GM12878 (cell line): Measurements from ENCODE around the gene SMG6. TPM values are rescaled to one million over a fixed set of nuclear protein-coding genes. Genes with fewer than 3 reads are reported as not detected.

Experiments used
- ATAC-seq: fragments of 200-7000 bp; cut with Tn5 transposase; 3 replicates; pipeline ENCODE4 v1.9.1; 2020; ENCODE audit warnings: mild to moderate bottlenecking, moderate library complexity
- BruUV-seq: library from RNA; stranded (reverse); fragments of 400-500 nt; replicated peaks from 2 replicates; lab custom pipeline; 2021; lab: Mats Ljungman, UMichigan
- CTCF ChIA-PET: fragments of 300-600 bp; sonication (Branson Sonifier 250); formaldehyde crosslinking; extraction: SDS; loops from one replicate; lab custom pipeline; 2021; ENCODE audit warnings: inconsistent platforms; lab: Yijun Ruan, JAX
- POLR2A ChIA-PET: fragments of 350-600 bp; formaldehyde crosslinking; extraction: SDS; loops from one replicate; lab custom pipeline; 2021; ENCODE audit warnings: inconsistent platforms; lab: Charles Lee
- RAD21 ChIA-PET: fragments of 300-600 bp; sonication (Branson Sonifier 250); formaldehyde crosslinking; loops from one replicate; lab custom pipeline; 2023; ENCODE audit warnings: antibody characterized with exemption; ENCODE audit not compliant: unreplicated experiment; lab: Charles Lee
- SMC1A ChIA-PET: fragments of 300-600 bp; sonication (Branson Sonifier 250); formaldehyde crosslinking; loops from one replicate; lab custom pipeline; 2023; ENCODE audit not compliant: unreplicated experiment, uncharacterized antibody; lab: Charles Lee
- DNase-seq: peaks from one replicate; pipeline ENCODE4 v3.0.0-alpha.2; 2011; ENCODE audit warnings: low read depth, low spot score
- FAIRE-seq: peaks from 3 replicates; lab custom pipeline; 2011; peaks lifted over from hg19 to GRCh38; lab: Jason Lieb, UNC
- H2AFZ ChIP-seq: 2 replicates; pipeline ENCODE4 v1.6.0; 2011; ENCODE audit warnings: low read depth, low read length, control low read depth; ENCODE audit not compliant: control insufficient read depth
- H3K27ac ChIP-seq: 2 replicates; pipeline ENCODE4 v1.5.1; 2011; ENCODE audit warnings: control low read depth; ENCODE audit not compliant: control insufficient read depth, insufficient read depth
- H3K27me3 ChIP-seq, 2 experiments: replicated peaks in 1 of 2; 2 replicates each; pipeline versions ENCODE4 v1.6.0 to v1.6.1; 2011; ENCODE audit warnings: low read length in 1 of 2; ENCODE audit not compliant: control insufficient read depth in 2 of 2, insufficient read depth in 2 of 2
- H3K36me3 ChIP-seq, 2 experiments: 2 replicates each; pipeline ENCODE4 v1.5.1; 2011; ENCODE audit warnings: low read length in 1 of 2; ENCODE audit not compliant: control insufficient read depth in 2 of 2, insufficient read depth in 2 of 2
- H3K4me1 ChIP-seq: 2 replicates; pipeline ENCODE4 v1.6.1; 2011; ENCODE audit warnings: mild to moderate bottlenecking, low read length, moderate library complexity, mixed read lengths; ENCODE audit not compliant: control insufficient read depth, insufficient read depth
- H3K4me2 ChIP-seq: 2 replicates; pipeline ENCODE4 v1.6.0; 2011; ENCODE audit warnings: control low read depth; ENCODE audit not compliant: control insufficient read depth, insufficient read depth
- H3K4me3 ChIP-seq: fragments of 200-600 bp; sonication (generic); 2 replicates; pipeline ENCODE4 v1.5.1; 2016
- H3K79me2 ChIP-seq: 2 replicates; pipeline ENCODE4 v1.6.0; 2011; ENCODE audit warnings: low read length; ENCODE audit not compliant: control insufficient read depth, insufficient read depth
- H3K9ac ChIP-seq: 2 replicates; pipeline ENCODE4 v1.8.0; 2011; ENCODE audit warnings: low read length, control low read depth, mixed read lengths; ENCODE audit not compliant: control insufficient read depth, insufficient read depth
- H3K9me3 ChIP-seq: replicated peaks from 3 replicates; pipeline ENCODE4 v1.5.1; 2011; ENCODE audit warnings: mild to moderate bottlenecking, low read length; ENCODE audit not compliant: control insufficient read depth, insufficient read depth
- H4K20me1 ChIP-seq: 2 replicates; pipeline ENCODE4 v1.6.0; 2011; ENCODE audit not compliant: control insufficient read depth, insufficient read depth
- BCL11A ChIP-seq: IDR thresholded peaks from 2 replicates; pipeline ENCODE4 v1.6.1; 2011; ENCODE audit warnings: low read depth, low read length
- CEBPZ ChIP-seq: fragments of 150-350 bp; IDR thresholded peaks from 2 replicates; pipeline ENCODE4 v1.6.1; 2016; ENCODE audit warnings: low read depth, low read length
- EED ChIP-seq: sonication (generic); IDR thresholded peaks from 2 replicates; pipeline ENCODE4 v1.6.1; 2016; ENCODE audit warnings: antibody characterized with exemption, low read depth
- NFIC ChIP-seq: IDR thresholded peaks from 2 replicates; pipeline ENCODE4 v1.6.1; 2012; ENCODE audit warnings: low read depth, mild to moderate bottlenecking, inconsistent platforms, low read length, moderate library complexity
- PAX5 ChIP-seq: IDR thresholded peaks from 2 replicates; pipeline ENCODE4 v1.6.1; 2011; ENCODE audit warnings: low read depth, low read length, borderline replicate concordance
- SUPT20H ChIP-seq: IDR thresholded peaks from 2 replicates; pipeline ENCODE4 v1.6.1; 2011; ENCODE audit warnings: low read depth, mild to moderate bottlenecking, low read length, moderate library complexity, borderline replicate concordance; ENCODE audit not compliant: control insufficient read depth
- TCF12 ChIP-seq: IDR thresholded peaks from 2 replicates; pipeline ENCODE4 v1.6.1; 2011; ENCODE audit warnings: low read depth, mild to moderate bottlenecking, low read length
- USF2 ChIP-seq: IDR thresholded peaks from 2 replicates; pipeline ENCODE4 v1.6.1; 2011; ENCODE audit warnings: low read depth, low read length, improper control_type of control experiment, borderline replicate concordance
- WRNIP1 ChIP-seq: IDR thresholded peaks from 2 replicates; pipeline ENCODE4 v1.6.1; 2011; ENCODE audit warnings: low read depth, low read length, improper control_type of control experiment, borderline replicate concordance
- WGBS: methylation state at CpG from one replicate; pipeline ENCODE4 v1.1.6; 2016; ENCODE audit warnings: low lambda C conversion rate; ENCODE audit not compliant: insufficient replicate concordance, insufficient coverage; ENCODE audit errors: missing lambda C conversion rate; 5-methylcytosine and 5-hydroxymethylcytosine counted together
- in situ Hi-C: fragments of 300-500 bp; cut with MboI; formaldehyde crosslinking; loops from 9 replicates; pipeline ENCODE4 v1.14.3; 2018; ENCODE audit warnings: mixed read lengths
- intact Hi-C: fragments of 100-400 bp; cut with micrococcal nuclease; formaldehyde crosslinking; loops from one replicate; pipeline ENCODE4 v1.14.2; 2022; ENCODE audit not compliant: unreplicated experiment
- polyA plus RNA-seq, 11 experiments: library from polyadenylated mRNA; depleted of rRNA in 4 of 11; unstranded in 6 of 11; stranded (reverse) in 5 of 11; fragments of >200 nt; fragmentation: Nextera tagmentation in 4 of 11; fragmentation: Illumina TruSeq in 1 of 11; extraction: Ambion mirVana in 4 of 11; extraction: Trizol in 1 of 11; gene quantifications; 1 replicate in 1 of 11; 2 replicates in 10 of 11; pipeline versions ENCODE4 v1.2.1 to v1.2.3, GENCODE V29; 2011 to 2016; ENCODE audit warnings: inconsistent platforms in 2 of 11, missing spikeins in 2 of 11, low read depth in 1 of 11
- total RNA-seq, 4 experiments: library from RNA; depleted of rRNA in 3 of 4; stranded (reverse); fragments of >200 nt in 3 of 4; fragmentation: Illumina TruSeq in 1 of 4; extraction: Trizol in 1 of 4; gene quantifications; 2 replicates each; pipeline versions ENCODE4 v1.2.1 to v1.2.3, GENCODE V29; 2013 to 2021
- TF ChIP-seq, protein P1 (sequence below): fragments of 450-650 bp; formaldehyde crosslinking; IDR thresholded peaks from 2 replicates; pipeline ENCODE4 v1.5.0; 2022; ENCODE audit warnings: mild to moderate bottlenecking, missing genetic modification characterization

SMG6 gene
- total and polyA plus RNA-seq, 10 of the 15 experiments (the other 5 are each of a cell fraction or from before 2014, with no cell fraction given): 0.58 to 28.7 (median 15.7) TPM

GRCh38 chr17:2336215-2336851 lies 32.7 kb upstream of the SMG6 start, which contains the start of gene TSR1 (continued):
- TF ChIP-seq CEBPZ: no peak
- TF ChIP-seq TCF12: peak; percentile 77

DNA sequence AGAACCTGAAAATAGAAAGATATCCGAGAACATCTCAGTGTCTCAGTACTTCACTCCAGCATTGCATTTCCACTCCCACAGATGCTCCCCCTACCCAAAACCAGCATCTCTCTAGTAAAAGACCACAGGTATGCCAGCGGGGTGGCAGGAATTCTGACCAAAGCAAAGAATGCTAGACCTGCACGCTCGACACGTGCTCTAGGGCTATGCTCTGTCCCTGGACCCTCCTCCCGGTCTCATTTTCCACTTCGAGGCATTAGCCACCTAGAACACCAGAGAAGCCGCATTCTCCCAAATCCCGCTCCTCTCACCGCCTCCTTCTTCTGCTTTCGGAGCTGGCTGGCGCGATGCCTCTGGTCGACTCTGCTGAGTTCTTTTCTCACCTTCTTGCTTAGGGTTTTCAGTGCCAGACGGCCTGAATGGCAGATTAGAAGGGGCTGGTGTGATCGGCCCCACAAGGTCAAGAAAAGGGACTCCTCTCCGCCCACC lies 32.2 kb upstream of the SMG6 start:
- ATAC-seq (no peak), DNase-seq (no peak), FAIRE-seq (peak; percentile 47)
- in situ Hi-C loops: no loop called here
- ChIA-PET RAD21 (interaction anchor here (0.9 to 2.6 kb wide), 12 partner anchors 14 to 619 kb away, joined by 3 to 11 read pairs (median 4); partner anchors contain the start of genes HIC1, SMG6 and SRR), POLR2A (interaction anchor here (0.6 to 2.8 kb wide), 9 partner anchors 20 to 619 kb away, joined by 3 to 12 read pairs (median 5); partner anchors contain the start of genes SMG6 and SRR), CTCF (interaction anchor here (0.5 to 3.1 kb wide), 14 partner anchors 13 to 298 kb away, joined by 3 to 13 read pairs (median 4); partner anchors contain the start of gene SMG6), SMC1A (interaction anchor here (0.9 to 2.0 kb wide), 10 partner anchors 15 to 283 kb away, joined by 3 to 8 read pairs (median 4); no protein-coding TSS in a partner anchor)
- Histone ChIP-seq H3K4me3 (peak overlapping the region; percentile 92), H3K4me2 (peak overlapping the region; percentile 100), H4K20me1 (no peaks in the 10 kb centered on the region), H3K9me3 (no peaks in the 10 kb centered on the region), H3K79me2 (peaks cover 55% of the 10 kb centered on the region), H3K36me3 (peaks cover 8 to 32% of the 10 kb centered on the region in 2 experiments), H2AFZ (peak overlapping the region; percentile 86), H3K4me1 (peaks cover 5% of the 10 kb centered on the region), H3K27me3 (no peaks in the 10 kb centered on the region), H3K27ac (peak overlapping the region; percentile 86), H3K9ac (peak overlapping the region; percentile 90)
- intact Hi-C loops: loop anchor here (2.0 to 5.0 kb wide), 2 partner anchors 69 to 283 kb away; no protein-coding TSS in a partner anchor
- BruUV-seq: TSS peak; percentile 66
- 2% methylated on average over 17 of the region's 17 CpGs for WGBS
- TF ChIP-seq, protein P1, sequence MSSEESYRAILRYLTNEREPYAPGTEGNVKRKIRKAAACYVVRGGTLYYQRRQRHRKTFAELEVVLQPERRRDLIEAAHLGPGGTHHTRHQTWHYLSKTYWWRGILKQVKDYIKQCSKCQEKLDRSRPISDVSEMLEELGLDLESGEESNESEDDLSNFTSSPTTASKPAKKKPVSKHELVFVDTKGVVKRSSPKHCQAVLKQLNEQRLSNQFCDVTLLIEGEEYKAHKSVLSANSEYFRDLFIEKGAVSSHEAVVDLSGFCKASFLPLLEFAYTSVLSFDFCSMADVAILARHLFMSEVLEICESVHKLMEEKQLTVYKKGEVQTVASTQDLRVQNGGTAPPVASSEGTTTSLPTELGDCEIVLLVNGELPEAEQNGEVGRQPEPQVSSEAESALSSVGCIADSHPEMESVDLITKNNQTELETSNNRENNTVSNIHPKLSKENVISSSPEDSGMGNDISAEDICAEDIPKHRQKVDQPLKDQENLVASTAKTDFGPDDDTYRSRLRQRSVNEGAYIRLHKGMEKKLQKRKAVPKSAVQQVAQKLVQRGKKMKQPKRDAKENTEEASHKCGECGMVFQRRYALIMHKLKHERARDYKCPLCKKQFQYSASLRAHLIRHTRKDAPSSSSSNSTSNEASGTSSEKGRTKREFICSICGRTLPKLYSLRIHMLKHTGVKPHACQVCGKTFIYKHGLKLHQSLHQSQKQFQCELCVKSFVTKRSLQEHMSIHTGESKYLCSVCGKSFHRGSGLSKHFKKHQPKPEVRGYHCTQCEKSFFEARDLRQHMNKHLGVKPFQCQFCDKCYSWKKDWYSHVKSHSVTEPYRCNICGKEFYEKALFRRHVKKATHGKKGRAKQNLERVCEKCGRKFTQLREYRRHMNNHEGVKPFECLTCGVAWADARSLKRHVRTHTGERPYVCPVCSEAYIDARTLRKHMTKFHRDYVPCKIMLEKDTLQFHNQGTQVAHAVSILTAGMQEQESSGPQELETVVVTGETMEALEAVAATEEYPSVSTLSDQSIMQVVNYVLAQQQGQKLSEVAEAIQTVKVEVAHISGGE (CRISPR knock-in tag): no peak
- TF ChIP-seq USF2: no peak
- no peak for TF ChIP-seq NFIC
- no peak for TF ChIP-seq SUPT20H
- no peak for TF ChIP-seq WRNIP1
- TF ChIP-seq BCL11A: no peak
- no peak for TF ChIP-seq PAX5
- no peak for TF ChIP-seq EED
